ENCODE measurements around the gene WDR74.
"Not testable (repeated sequence)": the region's sequence is repeated elsewhere in the genome, so short reads cannot be mapped to it uniquely, and the experiment has no call there.

WDR74 gene

DNA sequence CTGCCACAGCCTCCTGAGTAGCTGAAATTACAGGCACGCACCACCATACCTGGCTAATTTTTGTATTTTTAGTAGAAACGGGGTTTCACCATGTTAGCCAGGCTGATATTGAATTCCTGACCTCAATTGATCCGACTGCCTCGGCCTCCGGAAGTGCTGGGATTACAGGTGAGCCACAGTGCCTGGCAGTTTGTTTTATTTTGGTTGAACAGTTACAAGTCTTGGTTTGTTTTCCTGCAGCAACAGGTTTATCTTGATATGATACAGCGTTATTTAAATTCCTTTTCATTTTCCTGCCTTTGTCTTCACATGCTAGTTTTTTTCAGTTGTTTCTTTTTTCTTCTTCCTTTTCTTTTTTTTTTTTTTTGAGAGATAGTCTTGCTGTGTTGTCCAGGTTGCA lies 37.3 kb upstream of the WDR74 start:
- Histone ChIP-seq H3K27ac (ENCODE audit: insufficient read depth in 1 of 2, low read depth in 1 of 2, low read length in 2 of 2, poor library complexity in 1 of 2, severe bottlenecking in 2 of 2) (no peak overlapping the region), H3K27me3 (replicated peaks in 2 of 5; ENCODE audit: control insufficient read depth in 4 of 5, insufficient read depth in 5 of 5, low read length in 4 of 5) (no peaks in the 10 kb centered on the region), H3K36me3 (ENCODE audit: control insufficient read depth in 4 of 4, insufficient read depth in 4 of 4, low read length in 3 of 4) (peaks cover 0 to 29% (median 4%) of the 10 kb centered on the region in 4 experiments), H3K4me1 (ENCODE audit: control extremely low read depth in 1 of 4, control insufficient read depth in 4 of 4, insufficient read depth in 4 of 4, low read length in 3 of 4) (peaks cover 2 to 15% (median 12%) of the 10 kb centered on the region in 4 experiments), H3K9me3 (ENCODE audit: control extremely low read depth in 1 of 5, control insufficient read depth in 4 of 5, insufficient read depth in 2 of 5, low read depth in 1 of 5, low read length in 4 of 5) (no peaks in the 10 kb centered on the region), H3K4me3 (ENCODE audit: control insufficient read depth in 1 of 7, extremely low read depth in 1 of 7, insufficient read depth in 4 of 7, low read depth in 2 of 7, low read length in 6 of 7) (no peak overlapping the region)
- CTCF ChIA-PET = interaction anchor here (1.6 kb wide), 1 partner anchor 34 kb away, joined by 3 read pairs; no protein-coding TSS in a partner anchor
- no peak for DNase-seq
- POLR2A ChIA-PET = no interaction called here
- 100% methylated on average over 4 of the region's 6 CpGs for WGBS (ENCODE audit: insufficient coverage)

GRCh38 chr11:62875698-62876478 lies 36.5 kb upstream of the WDR74 start:
- 94% methylated on average over 6 of the region's 7 CpGs for WGBS (ENCODE audit: insufficient coverage)

GRCh38 chr11:62874851-62875250 lies 35.5 kb upstream of the WDR74 start:
- ChIA-PET POLR2A (interaction anchor here (0.6 to 1.1 kb wide), 2 partner anchors 25 to 59 kb away, joined by 3 read pairs; no protein-coding TSS in a partner anchor), CTCF (interaction anchor here (1.2 to 1.6 kb wide), 4 partner anchors 9 to 145 kb away, joined by 3 to 5 read pairs (median 4); no protein-coding TSS in a partner anchor)
- 91% methylated on average over 6 of the region's 7 CpGs for WGBS (ENCODE audit: insufficient coverage)

More at GRCh38 chr11:62875698-62876478, 36.5 kb upstream of the WDR74 start:
- Histone ChIP-seq H3K4me3 (ENCODE audit: control insufficient read depth in 1 of 7, extremely low read depth in 1 of 7, insufficient read depth in 4 of 7, low read depth in 2 of 7, low read length in 6 of 7) (no peak overlapping the region), H3K27me3 (replicated peaks in 2 of 5; ENCODE audit: control insufficient read depth in 4 of 5, insufficient read depth in 5 of 5, low read length in 4 of 5) (no peaks in the 10 kb centered on the region), H3K27ac (ENCODE audit: insufficient read depth in 1 of 2, low read depth in 1 of 2, low read length in 2 of 2, poor library complexity in 1 of 2, severe bottlenecking in 2 of 2) (no peak overlapping the region), H3K4me1 (ENCODE audit: control extremely low read depth in 1 of 4, control insufficient read depth in 4 of 4, insufficient read depth in 4 of 4, low read length in 3 of 4) (peaks cover 2 to 15% (median 12%) of the 10 kb centered on the region in 4 experiments), H3K36me3 (ENCODE audit: control insufficient read depth in 4 of 4, insufficient read depth in 4 of 4, low read length in 3 of 4) (peaks cover 0 to 27% (median 4%) of the 10 kb centered on the region in 4 experiments), H3K9me3 (ENCODE audit: control extremely low read depth in 1 of 5, control insufficient read depth in 4 of 5, insufficient read depth in 2 of 5, low read depth in 1 of 5, low read length in 4 of 5) (no peaks in the 10 kb centered on the region)
- DNase-seq = peak in 1 of 3 donors; percentile 32
- POLR2A ChIA-PET = interaction anchor here (1.1 kb wide), 1 partner anchor 60 kb away, joined by 3 read pairs; no protein-coding TSS in a partner anchor
- CTCF ChIA-PET = interaction anchor here (1.0 to 1.6 kb wide), 6 partner anchors 12 to 146 kb away, joined by 3 to 5 read pairs (median 3); no protein-coding TSS in a partner anchor

GRCh38 chr11:62865635-62866034 lies 26.2 kb upstream of the WDR74 start:
- CTCF ChIA-PET = interaction anchor here (0.6 to 3.4 kb wide), 7 partner anchors 9 to 1367 kb away, joined by 3 to 12 read pairs (median 4); partner anchors contain the start of gene SLC3A2

More at GRCh38 chr11:62874851-62875250, 35.5 kb upstream of the WDR74 start:
- no peaks in the 10 kb centered on the region for H3K9me3 ChIP-seq (ENCODE audit: control extremely low read depth in 1 of 5, control insufficient read depth in 4 of 5, insufficient read depth in 2 of 5, low read depth in 1 of 5, low read length in 4 of 5)
- no peaks in the 10 kb centered on the region for H3K27me3 ChIP-seq (replicated peaks in 2 of 5; ENCODE audit: control insufficient read depth in 4 of 5, insufficient read depth in 5 of 5, low read length in 4 of 5)
- DNase-seq = no peak
- peaks cover 0 to 27% (median 4%) of the 10 kb centered on the region in 4 experiments for H3K36me3 ChIP-seq (ENCODE audit: control insufficient read depth in 4 of 4, insufficient read depth in 4 of 4, low read length in 3 of 4)
- no peak overlapping the region for H3K27ac ChIP-seq (ENCODE audit: insufficient read depth in 1 of 2, low read depth in 1 of 2, low read length in 2 of 2, poor library complexity in 1 of 2, severe bottlenecking in 2 of 2)
- peaks cover 2 to 8% (median 5%) of the 10 kb centered on the region in 4 experiments for H3K4me1 ChIP-seq (ENCODE audit: control extremely low read depth in 1 of 4, control insufficient read depth in 4 of 4, insufficient read depth in 4 of 4, low read length in 3 of 4)
- H3K4me3 ChIP-seq (ENCODE audit: control insufficient read depth in 1 of 7, extremely low read depth in 1 of 7, insufficient read depth in 4 of 7, low read depth in 2 of 7, low read length in 6 of 7) = no peak overlapping the region

GRCh38 chr11:62863687-62864335 lies 24.4 kb upstream of the WDR74 start:
- ChIA-PET POLR2A (interaction anchor here (1.2 to 4.6 kb wide), 2 partner anchors 10 to 23 kb away, joined by 3 to 26 read pairs; no protein-coding TSS in a partner anchor), CTCF (interaction anchor here (0.8 to 4.5 kb wide), 13 partner anchors 9 to 271 kb away, joined by 3 to 54 read pairs (median 4); partner anchors contain the start of genes SLC3A2, TAF6L, TMEM179B and ZBTB3)
- Histone ChIP-seq H3K36me3 (ENCODE audit: control insufficient read depth in 4 of 4, insufficient read depth in 4 of 4, low read length in 3 of 4) (peaks cover 0 to 15% (median 0%) of the 10 kb centered on the region in 4 experiments), H3K4me1 (ENCODE audit: control extremely low read depth in 1 of 4, control insufficient read depth in 4 of 4, insufficient read depth in 4 of 4, low read length in 3 of 4) (peaks cover 0 to 25% (median 2%) of the 10 kb centered on the region in 4 experiments), H3K27ac (ENCODE audit: insufficient read depth in 1 of 2, low read depth in 1 of 2, low read length in 2 of 2, poor library complexity in 1 of 2, severe bottlenecking in 2 of 2) (no peak overlapping the region), H3K9me3 (ENCODE audit: control extremely low read depth in 1 of 5, control insufficient read depth in 4 of 5, insufficient read depth in 2 of 5, low read depth in 1 of 5, low read length in 4 of 5) (no peaks in the 10 kb centered on the region), H3K4me3 (ENCODE audit: control insufficient read depth in 1 of 7, extremely low read depth in 1 of 7, insufficient read depth in 4 of 7, low read depth in 2 of 7, low read length in 6 of 7) (no peak overlapping the region), H3K27me3 (replicated peaks in 2 of 5; ENCODE audit: control insufficient read depth in 4 of 5, insufficient read depth in 5 of 5, low read length in 4 of 5) (no peaks in the 10 kb centered on the region)
- 95% methylated on average over 2 of the region's 4 CpGs for WGBS (ENCODE audit: insufficient coverage)
- no peak for DNase-seq

More at GRCh38 chr11:62865635-62866034, 26.2 kb upstream of the WDR74 start:
- Histone ChIP-seq H3K4me3 (ENCODE audit: control insufficient read depth in 1 of 7, extremely low read depth in 1 of 7, insufficient read depth in 4 of 7, low read depth in 2 of 7, low read length in 6 of 7) (no peak overlapping the region), H3K9me3 (ENCODE audit: control extremely low read depth in 1 of 5, control insufficient read depth in 4 of 5, insufficient read depth in 2 of 5, low read depth in 1 of 5, low read length in 4 of 5) (no peaks in the 10 kb centered on the region), H3K4me1 (ENCODE audit: control extremely low read depth in 1 of 4, control insufficient read depth in 4 of 4, insufficient read depth in 4 of 4, low read length in 3 of 4) (peaks cover 0 to 17% (median 2%) of the 10 kb centered on the region in 4 experiments), H3K36me3 (ENCODE audit: control insufficient read depth in 4 of 4, insufficient read depth in 4 of 4, low read length in 3 of 4) (peaks cover 0 to 13% (median 0%) of the 10 kb centered on the region in 4 experiments), H3K27ac (ENCODE audit: insufficient read depth in 1 of 2, low read depth in 1 of 2, low read length in 2 of 2, poor library complexity in 1 of 2, severe bottlenecking in 2 of 2) (no peak overlapping the region), H3K27me3 (replicated peaks in 2 of 5; ENCODE audit: control insufficient read depth in 4 of 5, insufficient read depth in 5 of 5, low read length in 4 of 5) (no peaks in the 10 kb centered on the region)
- 98% methylated on average over 5 of the region's 6 CpGs for WGBS (ENCODE audit: insufficient coverage)
- no peak for DNase-seq
- POLR2A ChIA-PET = interaction anchor here (0.6 kb wide), 2 partner anchors 15 to 49 kb away, joined by 5 read pairs; partner anchors contain the start of gene SLC3A2

DNA sequence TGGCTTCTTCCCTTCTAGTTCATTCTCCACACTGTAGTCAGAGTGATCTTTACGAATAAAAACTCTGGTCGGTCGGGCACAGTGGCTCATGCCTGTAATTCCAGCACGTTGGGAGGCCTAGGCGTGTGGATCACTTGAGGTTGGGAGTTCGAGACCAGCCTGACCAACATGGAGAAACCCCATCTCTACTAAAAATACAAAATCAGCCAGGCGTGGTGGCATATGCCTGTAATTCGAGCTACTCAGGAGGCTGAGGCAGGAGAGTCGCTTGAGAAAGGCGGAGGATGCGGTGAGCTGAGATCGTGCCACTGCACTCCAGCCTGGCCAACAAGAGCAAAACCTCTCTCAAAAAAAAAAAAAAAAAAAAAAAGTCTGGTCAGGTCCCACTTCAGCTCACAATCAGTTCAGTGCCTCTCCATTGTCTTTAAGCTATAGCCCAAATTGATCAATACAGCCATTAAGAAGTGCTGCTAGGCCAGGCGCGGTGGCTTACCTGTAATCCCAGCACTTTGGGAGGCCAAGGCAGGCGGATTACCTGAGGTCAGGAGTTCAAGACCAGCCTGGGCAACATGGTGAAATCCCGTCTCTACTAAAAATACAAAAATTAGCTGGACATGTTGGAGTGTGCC lies 22.3 kb upstream of the WDR74 start:
- Histone ChIP-seq H3K4me1 (ENCODE audit: control extremely low read depth in 1 of 4, control insufficient read depth in 4 of 4, insufficient read depth in 4 of 4, low read length in 3 of 4) (peaks cover 0 to 40% (median 10%) of the 10 kb centered on the region in 4 experiments), H3K36me3 (ENCODE audit: control insufficient read depth in 4 of 4, insufficient read depth in 4 of 4, low read length in 3 of 4) (peaks cover 0 to 15% (median 0%) of the 10 kb centered on the region in 4 experiments)
- ChIA-PET POLR2A (interaction anchor here (0.5 to 4.6 kb wide), 4 partner anchors 11 to 75 kb away, joined by 3 to 26 read pairs (median 6); no protein-coding TSS in a partner anchor), CTCF (interaction anchor here (0.6 to 4.5 kb wide), 12 partner anchors 10 to 269 kb away, joined by 3 to 54 read pairs (median 4); partner anchors contain the start of genes NXF1 and TMEM179B)
- WGBS (ENCODE audit: insufficient coverage) = 95% methylated on average over 13 of the region's 16 CpGs
- H3K9me3 ChIP-seq (ENCODE audit: control extremely low read depth in 1 of 5, control insufficient read depth in 4 of 5, insufficient read depth in 2 of 5, low read depth in 1 of 5, low read length in 4 of 5); DNase-seq; H3K4me3 ChIP-seq (ENCODE audit: control insufficient read depth in 1 of 7, extremely low read depth in 1 of 7, insufficient read depth in 4 of 7, low read depth in 2 of 7, low read length in 6 of 7); H3K27me3 ChIP-seq (replicated peaks in 2 of 5; ENCODE audit: control insufficient read depth in 4 of 5, insufficient read depth in 5 of 5, low read length in 4 of 5); H3K27ac ChIP-seq (ENCODE audit: insufficient read depth in 1 of 2, low read depth in 1 of 2, low read length in 2 of 2, poor library complexity in 1 of 2, severe bottlenecking in 2 of 2): not testable (repeated sequence)
